HepG2 (cell line): ENCODE measurements around the gene VEGFB. TPM values are rescaled to one million over a fixed set of nuclear protein-coding genes. Genes with fewer than 3 reads are reported as not detected.

Source experiments
- FUBP1 ChIP-seq: sonication (generic); formaldehyde crosslinking; IDR thresholded peaks from 2 replicates; pipeline ENCODE4 v1.5.1; 2020; ENCODE audit warnings: missing genetic modification reagents, mild to moderate bottlenecking, borderline replicate concordance
- GLMP ChIP-seq: sonication (generic); formaldehyde crosslinking; IDR thresholded peaks from 2 replicates; pipeline ENCODE4 v1.9.0; 2021; ENCODE audit warnings: missing genetic modification reagents, mild to moderate bottlenecking, borderline replicate concordance
- JUND ChIP-seq: sonication (generic); formaldehyde crosslinking; IDR thresholded peaks from 2 replicates; pipeline ENCODE4 v1.8.0; 2022; ENCODE audit warnings: mild to moderate bottlenecking, missing genetic modification reagents
- MIER2 ChIP-seq: IDR thresholded peaks from 2 replicates; pipeline ENCODE4 v1.6.1; 2016; ENCODE audit warnings: missing biosample characterization, missing genetic modification reagents
- MZF1 ChIP-seq: sonication (generic); formaldehyde crosslinking; IDR thresholded peaks from 2 replicates; pipeline ENCODE4 v1.8.1; 2023; ENCODE audit warnings: mild to moderate bottlenecking, missing genetic modification reagents, borderline replicate concordance
- NFE2L2 ChIP-seq: fragments of 150-350 bp; IDR thresholded peaks from 2 replicates; pipeline ENCODE4 v1.6.1; 2014; ENCODE audit warnings: low read length
- NFKBIZ ChIP-seq: IDR thresholded peaks from 2 replicates; pipeline ENCODE4 v1.6.1; 2018; ENCODE audit warnings: missing genetic modification reagents, missing compliant biosample characterization
- SNAPC5 ChIP-seq: sonication (generic); formaldehyde crosslinking; IDR thresholded peaks from 2 replicates; pipeline ENCODE4 v1.8.1; 2023; ENCODE audit warnings: mild to moderate bottlenecking, missing genetic modification reagents, borderline replicate concordance
- XBP1 ChIP-seq: sonication (generic); formaldehyde crosslinking; IDR thresholded peaks from 2 replicates; pipeline ENCODE4 v1.5.0; 2020; ENCODE audit warnings: missing genetic modification reagents
- ZBTB44 ChIP-seq: sonication (generic); formaldehyde crosslinking; IDR thresholded peaks from 2 replicates; pipeline ENCODE4 v1.4.0; 2020; ENCODE audit warnings: missing genetic modification reagents
- ZFAT ChIP-seq: sonication (generic); formaldehyde crosslinking; conservative IDR thresholded peaks from 2 replicates; pipeline ENCODE4 v1.8.1; 2023; ENCODE audit warnings: missing genetic modification reagents, inconsistent platforms
- ZFX ChIP-seq: sonication (generic); formaldehyde crosslinking; IDR thresholded peaks from 2 replicates; pipeline ENCODE4 v1.4.0; 2020; ENCODE audit warnings: mild to moderate bottlenecking, low read depth, missing genetic modification reagents, moderate library complexity
- ZNF124 ChIP-seq: sonication (generic); formaldehyde crosslinking; IDR thresholded peaks from 2 replicates; pipeline ENCODE4 v1.4.0; 2020; ENCODE audit warnings: missing genetic modification reagents
- ZNF260 ChIP-seq: sonication (generic); formaldehyde crosslinking; IDR thresholded peaks from 2 replicates; pipeline ENCODE4 v1.4.0; 2020; ENCODE audit warnings: missing genetic modification reagents, low read depth, mild to moderate bottlenecking, borderline replicate concordance
- ZNF280B ChIP-seq: sonication (generic); formaldehyde crosslinking; IDR thresholded peaks from 2 replicates; pipeline ENCODE4 v1.5.0; 2020; ENCODE audit warnings: missing genetic modification reagents, mild to moderate bottlenecking, borderline replicate concordance
- ZNF383 ChIP-seq: sonication (generic); formaldehyde crosslinking; IDR thresholded peaks from 2 replicates; pipeline ENCODE4 v1.4.0; 2020; ENCODE audit warnings: missing genetic modification reagents, mild to moderate bottlenecking, borderline replicate concordance
- ZNF451 ChIP-seq: sonication (generic); formaldehyde crosslinking; IDR thresholded peaks from 2 replicates; pipeline ENCODE4 v1.5.0; 2020; ENCODE audit warnings: mild to moderate bottlenecking, missing genetic modification reagents
- ZNF513 ChIP-seq: sonication (generic); formaldehyde crosslinking; conservative IDR thresholded peaks from 2 replicates; pipeline ENCODE4 v1.5.0; 2020; ENCODE audit warnings: missing genetic modification reagents
- ZNF547 ChIP-seq: sonication (generic); formaldehyde crosslinking; IDR thresholded peaks from 2 replicates; pipeline ENCODE4 v1.5.1; 2020; ENCODE audit warnings: mild to moderate bottlenecking, missing genetic modification reagents
- ZNF615 ChIP-seq: sonication (generic); formaldehyde crosslinking; IDR thresholded peaks from 2 replicates; pipeline ENCODE4 v1.5.0; 2020; ENCODE audit warnings: mild to moderate bottlenecking, missing genetic modification reagents, borderline replicate concordance
- ZNF792 ChIP-seq: IDR thresholded peaks from 2 replicates; pipeline ENCODE4 v1.6.1; 2016
- polyA plus RNA-seq, 8 experiments: library from polyadenylated mRNA; depleted of rRNA in 3 of 8; stranded (reverse) in 7 of 8; unstranded in 1 of 8; fragments of >200 nt; fragmentation: Illumina TruSeq in 4 of 8; extraction: Trizol in 4 of 8; gene quantifications; 2 replicates each; pipeline versions ENCODE4 v1.2.1 to v1.2.3, GENCODE V29; 2011 to 2016; ENCODE audit warnings: low read depth in 4 of 8, missing spikeins in 1 of 8, mixed read lengths in 1 of 8; ENCODE audit not compliant: insufficient read depth in 1 of 8
- total RNA-seq, 5 experiments: library from RNA; depleted of rRNA; stranded (reverse); fragments of >200 nt; fragmentation: Illumina TruSeq; extraction: Trizol; gene quantifications; 2 replicates each; pipeline ENCODE4 v1.2.3, GENCODE V29; 2016; ENCODE audit warnings: low read depth in 1 of 5

The VEGFB gene
- total and polyA plus RNA-seq, 2 of the 13 experiments (the other 11 are each of a cell fraction or from before 2014, with no cell fraction given): 9.0 to 11.3 TPM

GRCh38 chr11:64225608-64226506 is 8.5 kb upstream of the VEGFB start, which contains the start of the genes NUDT22 and TRPT1 (continued):
- TF ChIP-seq ZFX (CRISPR knock-in tag) (no peak), MIER2 (0 out of 2 replicates have a peak, but pooled peaks have one; percentile 26), ZNF383 (CRISPR knock-in tag) (no peak), ZBTB44 (CRISPR knock-in tag) (no peak), XBP1 (no peak), SNAPC5 (CRISPR knock-in tag) (no peak), ZNF124 (CRISPR knock-in tag) (peak; percentile 19; the same call in 1 of the 2 replicates), ZNF280B (CRISPR knock-in tag) (no peak), ZFAT (CRISPR knock-in tag) (no peak), ZNF451 (CRISPR knock-in tag) (no peak; the same call in 1 of the 2 replicates), ZNF792 (CRISPR knock-in tag) (no peak), ZNF260 (CRISPR knock-in tag) (no peak), GLMP (CRISPR knock-in tag) (no peak), MZF1 (CRISPR knock-in tag) (no peak), ZNF513 (CRISPR knock-in tag) (no peak), FUBP1 (CRISPR knock-in tag) (no peak), ZNF547 (CRISPR knock-in tag) (no peak; the same call in 1 of the 2 replicates), NFKBIZ (CRISPR knock-in tag) (peak; percentile 68; the same call in 1 of the 2 replicates), NFE2L2 (no peak), JUND (no peak), ZNF615 (CRISPR knock-in tag) (no peak; the same call in 1 of the 2 replicates)
